ENCODE data around the gene SNAPIN. TPM values are rescaled to one million over a fixed set of nuclear protein-coding genes. Genes with fewer than 3 reads are reported as not detected.
A peak's percentile ranks its signal among the peaks of the same experiment; 100 is the strongest.

SNAPIN gene
- total RNA-seq, 1 donor from 2014 or later = 38.8 TPM

DNA sequence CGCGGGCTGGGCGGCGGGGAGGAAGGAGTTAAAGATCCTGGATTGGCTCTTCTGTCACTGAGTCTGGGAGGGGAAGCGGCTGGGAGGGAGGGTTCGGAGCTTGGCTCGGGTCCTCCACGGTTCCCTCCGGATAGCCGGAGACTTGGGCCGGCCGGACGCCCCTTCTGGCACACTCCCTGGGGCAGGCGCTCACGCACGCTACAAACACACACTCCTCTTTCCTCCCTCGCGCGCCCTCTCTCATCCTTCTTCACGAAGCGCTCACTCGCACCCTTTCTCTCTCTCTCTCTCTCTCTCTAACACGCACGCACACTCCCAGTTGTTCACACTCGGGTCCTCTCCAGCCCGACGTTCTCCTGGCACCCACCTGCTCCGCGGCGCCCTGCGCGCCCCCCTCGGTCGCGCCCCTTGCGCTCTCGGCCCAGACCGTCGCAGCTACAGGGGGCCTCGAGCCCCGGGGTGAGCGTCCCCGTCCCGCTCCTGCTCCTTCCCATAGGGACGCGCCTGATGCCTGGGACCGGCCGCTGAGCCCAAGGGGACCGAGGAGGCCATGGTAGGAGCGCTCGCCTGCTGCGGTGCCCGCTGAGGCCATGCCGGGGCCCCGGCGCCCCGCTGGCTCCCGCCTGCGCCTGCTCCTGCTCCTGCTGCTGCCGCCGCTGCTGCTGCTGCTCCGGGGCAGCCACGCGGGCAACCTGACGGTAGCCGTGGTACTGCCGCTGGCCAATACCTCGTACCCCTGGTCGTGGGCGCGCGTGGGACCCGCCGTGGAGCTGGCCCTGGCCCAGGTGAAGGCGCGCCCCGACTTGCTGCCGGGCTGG lies 20.2 kb downstream of the SNAPIN start, which contains the start of gene NPR1:
NPR1 (plus strand) TSS at position 170 of the 818 bp plus-strand sequence; CDS start at position 591, 421 bp downstream.
- peak; percentile 20 for DNase-seq (ENCODE audit: low spot score)

DNA sequence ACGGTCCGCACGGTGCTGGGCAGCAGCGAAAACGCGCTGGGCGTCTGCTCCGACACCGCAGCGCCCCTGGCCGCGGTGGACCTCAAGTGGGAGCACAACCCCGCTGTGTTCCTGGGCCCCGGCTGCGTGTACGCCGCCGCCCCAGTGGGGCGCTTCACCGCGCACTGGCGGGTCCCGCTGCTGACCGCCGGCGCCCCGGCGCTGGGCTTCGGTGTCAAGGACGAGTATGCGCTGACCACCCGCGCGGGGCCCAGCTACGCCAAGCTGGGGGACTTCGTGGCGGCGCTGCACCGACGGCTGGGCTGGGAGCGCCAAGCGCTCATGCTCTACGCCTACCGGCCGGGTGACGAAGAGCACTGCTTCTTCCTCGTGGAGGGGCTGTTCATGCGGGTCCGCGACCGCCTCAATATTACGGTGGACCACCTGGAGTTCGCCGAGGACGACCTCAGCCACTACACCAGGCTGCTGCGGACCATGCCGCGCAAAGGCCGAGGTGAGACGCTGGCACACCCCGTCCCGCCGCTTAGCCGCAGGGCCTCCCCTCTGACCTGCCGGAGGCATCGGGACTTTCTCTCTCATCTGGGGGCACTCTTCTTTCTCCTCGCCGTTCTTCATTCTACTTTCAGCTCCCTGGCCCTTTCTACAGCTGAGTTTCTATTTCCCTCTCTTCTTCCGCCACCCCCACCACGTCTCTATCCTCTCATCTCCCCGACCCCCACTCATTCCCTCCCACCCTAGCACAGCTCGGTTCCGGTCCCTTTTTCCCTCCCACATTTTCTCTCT lies 21.0 kb downstream of the SNAPIN start:
- DNase-seq (ENCODE audit: low spot score) = no peak

DNA sequence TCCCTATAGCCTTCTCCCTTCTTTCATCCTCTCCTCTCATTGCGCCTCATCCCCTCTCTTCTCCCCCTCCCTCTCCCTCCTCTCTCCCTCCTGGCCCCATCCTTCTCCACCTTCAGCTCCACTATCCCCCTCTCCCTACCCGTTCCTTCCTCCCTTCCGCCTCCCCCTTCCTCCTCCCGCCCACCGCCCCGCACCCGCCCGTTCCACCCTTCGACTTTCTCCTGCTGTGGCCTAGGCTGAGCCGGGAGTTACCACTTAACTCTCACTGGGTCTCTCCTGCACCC lies 21.6 kb downstream of the SNAPIN start:
- no peak for DNase-seq (ENCODE audit: low spot score)

DNA sequence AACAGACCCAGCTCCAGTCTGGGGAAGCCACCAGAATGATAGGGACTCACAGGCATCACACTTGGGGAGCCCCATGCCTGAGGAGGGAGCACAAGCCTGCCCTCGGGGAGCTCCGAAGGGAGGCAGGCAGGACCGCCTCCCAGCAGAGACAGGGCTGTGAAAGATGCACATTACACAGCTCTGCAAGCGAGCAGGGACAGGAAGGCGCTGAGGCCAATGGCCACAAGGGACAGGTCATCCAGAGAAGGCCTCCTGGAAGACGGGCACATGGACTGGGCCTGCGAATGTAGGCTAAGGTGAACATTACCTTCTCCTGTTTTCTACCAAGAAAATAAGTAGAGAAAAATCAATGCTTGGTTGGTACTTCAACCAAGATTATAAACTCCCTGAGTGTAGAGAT lies 24.2 kb downstream of the SNAPIN start:
- no peak for DNase-seq (ENCODE audit: low spot score)

DNA sequence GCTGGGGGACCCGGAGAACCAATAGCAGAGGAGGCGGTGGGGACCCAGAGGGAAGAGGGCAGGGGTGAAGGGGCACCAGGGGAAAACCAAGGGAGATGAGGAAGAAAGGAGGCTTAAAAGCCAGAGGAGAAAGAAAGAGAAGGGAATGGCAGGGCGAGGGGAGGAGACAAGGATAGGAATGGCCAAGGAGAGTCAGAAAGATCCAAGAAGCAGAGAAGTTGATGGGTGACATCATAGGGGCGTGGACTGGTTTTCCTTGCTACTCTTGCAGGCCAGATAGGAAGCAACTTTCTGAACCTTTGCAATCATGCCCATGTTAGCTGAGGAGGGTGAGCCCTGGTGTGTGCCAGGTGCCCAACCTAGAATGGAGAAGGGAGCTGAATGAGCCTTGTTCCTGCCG lies 25.4 kb downstream of the SNAPIN start:
- DNase-seq (ENCODE audit: low spot score) = no peak

DNA sequence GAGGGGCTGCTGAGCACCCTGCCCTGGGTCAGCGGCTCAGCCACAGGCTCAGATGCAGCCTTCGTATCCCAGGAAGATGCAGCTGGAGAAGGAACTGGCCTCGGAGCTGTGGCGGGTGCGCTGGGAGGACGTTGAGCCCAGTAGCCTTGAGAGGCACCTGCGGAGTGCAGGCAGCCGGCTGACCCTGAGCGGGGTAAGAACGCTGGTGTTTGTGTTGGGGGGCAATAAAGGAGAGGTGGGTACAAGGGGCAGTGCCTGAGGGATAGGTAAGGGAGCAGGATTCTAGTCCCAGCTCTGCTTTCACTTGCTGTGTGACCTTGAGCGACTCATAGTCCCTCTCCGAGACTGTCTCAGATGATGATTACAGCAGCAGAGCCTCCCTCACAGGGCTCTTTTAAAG lies 26.4 kb downstream of the SNAPIN start:
- no peak for DNase-seq (ENCODE audit: low spot score)

DNA sequence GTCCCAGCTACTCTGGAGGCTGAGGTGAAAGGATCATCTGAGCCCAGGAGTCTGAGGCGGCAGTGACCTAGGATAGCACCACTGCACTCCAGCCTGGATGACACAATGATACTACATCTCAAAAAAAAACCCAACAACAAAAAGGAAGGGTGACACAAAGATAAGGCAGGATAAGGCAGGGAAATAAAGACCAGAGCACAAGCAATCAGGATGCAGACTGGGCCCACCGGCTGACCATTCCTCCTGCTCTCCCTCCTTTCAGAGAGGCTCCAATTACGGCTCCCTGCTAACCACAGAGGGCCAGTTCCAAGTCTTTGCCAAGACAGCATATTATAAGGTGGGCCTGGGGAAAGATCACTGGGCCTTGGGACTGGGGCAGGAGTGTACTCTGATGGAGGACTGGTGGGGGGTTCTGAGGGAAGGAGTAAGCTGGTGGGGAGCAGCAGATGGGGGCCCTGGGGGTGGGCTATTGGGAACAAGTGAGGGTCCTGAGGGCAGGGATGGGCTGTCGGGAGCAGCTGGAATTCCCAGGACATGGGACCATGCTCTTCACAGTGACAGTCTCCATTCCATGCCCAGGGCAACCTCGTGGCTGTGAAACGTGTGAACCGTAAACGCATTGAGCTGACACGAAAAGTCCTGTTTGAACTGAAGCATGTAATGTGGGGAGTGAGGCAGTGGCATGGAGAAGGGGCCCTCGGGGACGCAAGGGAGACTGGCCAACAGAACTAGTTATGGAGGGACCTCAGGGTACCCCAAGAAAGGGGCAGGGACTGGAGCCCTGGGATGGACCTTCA lies 27.2 kb downstream of the SNAPIN start:
- no peak for DNase-seq (ENCODE audit: low spot score)

DNA sequence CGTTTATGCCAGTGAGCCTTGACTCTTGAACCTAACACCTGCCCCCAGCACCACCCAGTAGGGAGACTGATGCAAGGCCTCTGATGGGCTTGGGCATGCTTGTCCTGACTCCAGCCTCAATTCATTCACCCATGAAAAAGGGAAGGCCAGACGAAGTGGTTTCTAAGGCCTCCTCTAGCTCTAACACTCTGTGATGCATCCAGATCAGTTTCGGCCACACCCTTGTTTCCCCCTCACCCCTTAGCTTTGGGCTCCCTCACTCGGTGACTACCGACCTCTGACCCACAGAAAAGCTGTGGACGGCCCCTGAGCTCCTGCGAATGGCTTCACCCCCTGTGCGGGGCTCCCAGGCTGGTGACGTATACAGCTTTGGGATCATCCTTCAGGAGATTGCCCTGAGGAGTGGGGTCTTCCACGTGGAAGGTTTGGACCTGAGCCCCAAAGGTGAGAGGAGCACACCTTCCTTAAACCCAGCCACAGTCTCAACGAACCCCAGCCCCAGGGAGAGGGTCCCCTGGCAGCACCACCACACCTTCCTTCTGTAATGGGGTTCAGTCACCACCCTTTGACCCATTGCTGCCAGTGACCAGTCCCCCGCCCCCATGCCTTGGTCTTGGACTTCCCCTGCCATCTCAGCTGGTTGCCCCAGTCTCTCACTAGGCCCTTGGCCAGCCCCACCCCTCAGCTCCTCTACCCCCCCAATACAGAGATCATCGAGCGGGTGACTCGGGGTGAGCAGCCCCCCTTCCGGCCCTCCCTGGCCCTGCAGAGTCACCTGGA lies 29.0 kb downstream of the SNAPIN start:
- DNase-seq (ENCODE audit: low spot score) = no peak

DNA sequence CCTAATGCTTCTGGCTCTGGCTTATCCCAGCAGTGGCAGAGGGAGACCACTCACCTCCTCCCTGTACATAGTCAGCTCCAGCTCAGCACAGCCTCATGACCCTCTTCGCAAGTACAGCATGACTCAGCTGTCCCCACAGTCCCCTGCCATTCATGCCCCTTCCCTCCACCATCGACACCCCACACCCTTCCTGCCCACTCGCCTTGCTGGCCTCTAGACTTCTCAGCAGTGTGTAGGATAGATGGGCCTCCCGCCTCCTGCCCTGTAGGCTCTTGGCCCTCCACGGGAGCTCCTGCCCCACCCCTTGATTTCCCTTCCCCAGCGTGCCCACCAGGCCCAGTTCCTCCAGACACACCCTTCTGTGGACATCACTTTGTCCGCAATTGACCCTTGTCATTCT lies 29.8 kb downstream of the SNAPIN start:
- DNase-seq (ENCODE audit: low spot score) = no peak

DNA sequence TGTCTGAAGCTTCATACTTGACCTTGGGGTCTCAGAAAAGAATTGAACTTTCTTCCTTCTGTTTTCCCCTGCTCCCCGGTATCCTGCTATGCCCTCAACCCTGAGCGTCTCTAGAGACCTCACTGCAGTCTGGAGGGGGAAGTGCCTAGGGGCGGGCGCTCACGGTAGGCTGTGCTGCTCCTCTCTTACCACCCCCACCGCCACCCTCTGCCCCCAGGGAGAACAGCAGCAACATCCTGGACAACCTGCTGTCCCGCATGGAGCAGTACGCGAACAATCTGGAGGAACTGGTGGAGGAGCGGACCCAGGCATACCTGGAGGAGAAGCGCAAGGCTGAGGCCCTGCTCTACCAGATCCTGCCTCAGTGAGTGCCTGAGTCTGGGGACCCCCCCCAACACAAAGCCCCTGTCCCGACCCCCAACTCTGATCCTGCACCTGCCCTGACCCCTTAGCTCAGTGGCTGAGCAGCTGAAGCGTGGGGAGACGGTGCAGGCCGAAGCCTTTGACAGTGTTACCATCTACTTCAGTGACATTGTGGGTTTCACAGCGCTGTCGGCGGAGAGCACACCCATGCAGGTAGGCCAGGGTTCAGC lies 30.3 kb downstream of the SNAPIN start:
- no peak for DNase-seq (ENCODE audit: low spot score)

DNA sequence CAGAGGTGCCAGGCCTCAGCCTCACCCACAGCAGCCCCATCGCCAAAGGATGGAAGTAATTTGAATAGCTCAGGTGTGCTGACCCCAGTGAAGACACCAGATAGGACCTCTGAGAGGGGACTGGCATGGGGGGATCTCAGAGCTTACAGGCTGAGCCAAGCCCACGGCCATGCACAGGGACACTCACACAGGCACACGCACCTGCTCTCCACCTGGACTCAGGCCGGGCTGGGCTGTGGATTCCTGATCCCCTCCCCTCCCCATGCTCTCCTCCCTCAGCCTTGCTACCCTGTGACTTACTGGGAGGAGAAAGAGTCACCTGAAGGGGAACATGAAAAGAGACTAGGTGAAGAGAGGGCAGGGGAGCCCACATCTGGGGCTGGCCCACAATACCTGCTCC lies 35.0 kb downstream of the SNAPIN start:
- no peak for DNase-seq (ENCODE audit: low spot score)

DNA sequence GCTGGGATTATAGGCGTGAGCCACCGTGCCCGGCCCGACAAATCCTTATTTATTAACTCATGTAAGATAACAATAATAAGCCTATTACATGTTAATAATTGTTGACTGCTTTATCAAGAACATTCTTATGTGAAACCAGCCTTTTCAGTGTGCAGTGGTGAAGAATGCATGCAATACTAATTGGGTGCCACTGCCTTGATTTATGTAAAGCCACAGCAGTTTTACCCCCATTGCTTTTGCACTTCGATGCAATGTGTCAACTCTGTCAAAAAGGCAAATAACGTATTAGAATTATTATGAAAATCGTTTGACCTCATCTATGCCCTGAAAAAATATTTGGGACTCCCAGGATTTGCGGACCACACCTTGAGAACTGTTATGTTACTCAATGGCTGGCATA lies 38.2 kb downstream of the SNAPIN start:
- DNase-seq (ENCODE audit: low spot score) = no peak

DNA sequence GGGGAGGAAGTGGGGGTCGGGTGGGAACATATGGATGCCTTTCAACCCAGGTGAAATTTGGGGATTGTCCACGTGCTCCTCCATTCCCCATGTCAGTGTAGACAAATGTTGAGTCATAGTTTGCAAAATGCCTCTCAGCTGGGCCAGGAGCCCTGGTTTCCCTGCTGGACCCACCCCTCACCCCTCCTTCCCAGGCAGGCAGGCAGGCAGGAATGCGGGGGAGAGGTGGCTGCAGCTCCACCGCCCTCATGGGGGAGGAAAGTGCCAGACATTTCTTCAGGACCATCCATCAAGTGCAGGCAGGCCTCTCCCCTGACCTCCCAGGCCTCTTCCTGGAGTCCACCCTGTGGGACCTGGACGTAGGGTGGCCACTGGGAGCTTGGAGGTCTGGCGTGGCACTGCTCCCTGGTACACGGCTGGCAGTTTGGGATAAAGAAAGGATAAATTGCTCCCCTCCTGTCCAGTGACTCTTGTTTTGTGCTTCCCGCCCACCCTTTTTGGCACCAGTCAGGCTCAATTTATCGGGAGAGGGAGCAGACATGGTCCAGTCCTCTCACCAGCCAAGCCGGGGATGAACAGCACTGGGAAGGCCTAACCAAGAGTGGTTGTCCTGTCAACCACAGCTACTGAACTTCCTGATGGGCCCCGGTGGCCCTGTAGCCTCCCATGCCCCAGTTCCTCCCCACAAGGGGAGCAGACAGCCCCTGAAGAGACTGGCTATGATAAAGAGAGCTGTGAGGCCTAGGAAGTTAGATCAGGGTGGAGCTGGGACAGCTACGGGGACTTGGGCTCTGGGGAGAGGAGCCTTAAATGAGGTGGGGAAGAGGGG lies 38.9 kb downstream of the SNAPIN start:
- DNase-seq (ENCODE audit: low spot score) = no peak

DNA sequence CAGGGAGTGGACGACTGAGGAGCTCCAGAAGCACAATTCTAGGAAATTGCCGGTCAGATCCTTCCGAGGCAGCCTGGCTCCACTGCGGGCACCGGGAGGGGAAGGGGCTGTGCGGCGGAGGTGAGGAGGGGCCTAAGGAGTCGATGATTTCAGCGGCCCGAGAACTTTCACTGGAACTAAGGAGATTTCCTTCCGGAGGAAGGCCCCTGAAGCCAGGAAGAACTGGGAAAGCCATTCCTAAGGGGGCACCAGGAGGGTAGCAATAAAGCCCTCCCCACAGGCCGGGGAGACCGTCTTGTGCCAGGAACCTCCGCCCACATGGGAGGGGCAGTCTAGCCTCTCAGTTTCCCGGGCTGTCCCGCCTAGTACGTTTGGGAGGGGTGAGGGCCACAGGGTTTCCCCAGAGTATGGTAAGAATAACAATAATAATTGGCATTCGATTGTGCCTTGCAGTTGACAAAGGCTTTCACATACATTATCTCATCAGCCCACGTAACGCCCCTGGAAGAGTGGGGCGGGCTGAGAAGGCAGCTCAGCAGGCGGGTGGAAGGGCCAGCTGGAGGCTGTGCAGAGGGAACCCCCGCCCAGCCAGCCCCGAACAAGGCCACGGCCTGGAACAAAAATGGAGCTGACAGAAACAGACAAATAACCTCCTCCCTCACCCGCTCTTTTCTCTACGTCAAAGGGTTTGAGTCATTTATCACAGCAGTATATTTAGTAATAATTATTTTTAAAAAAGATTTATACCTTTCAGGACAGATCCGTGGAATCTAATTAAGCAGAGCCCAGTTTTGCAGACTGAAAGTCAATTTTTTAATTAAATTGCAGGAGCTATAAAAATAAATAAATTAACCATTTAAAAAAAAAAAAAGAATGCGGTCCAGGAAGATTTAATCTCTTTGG lies 39.8 kb downstream of the SNAPIN start:
- peak; percentile 30 for DNase-seq (ENCODE audit: low spot score)

DNA sequence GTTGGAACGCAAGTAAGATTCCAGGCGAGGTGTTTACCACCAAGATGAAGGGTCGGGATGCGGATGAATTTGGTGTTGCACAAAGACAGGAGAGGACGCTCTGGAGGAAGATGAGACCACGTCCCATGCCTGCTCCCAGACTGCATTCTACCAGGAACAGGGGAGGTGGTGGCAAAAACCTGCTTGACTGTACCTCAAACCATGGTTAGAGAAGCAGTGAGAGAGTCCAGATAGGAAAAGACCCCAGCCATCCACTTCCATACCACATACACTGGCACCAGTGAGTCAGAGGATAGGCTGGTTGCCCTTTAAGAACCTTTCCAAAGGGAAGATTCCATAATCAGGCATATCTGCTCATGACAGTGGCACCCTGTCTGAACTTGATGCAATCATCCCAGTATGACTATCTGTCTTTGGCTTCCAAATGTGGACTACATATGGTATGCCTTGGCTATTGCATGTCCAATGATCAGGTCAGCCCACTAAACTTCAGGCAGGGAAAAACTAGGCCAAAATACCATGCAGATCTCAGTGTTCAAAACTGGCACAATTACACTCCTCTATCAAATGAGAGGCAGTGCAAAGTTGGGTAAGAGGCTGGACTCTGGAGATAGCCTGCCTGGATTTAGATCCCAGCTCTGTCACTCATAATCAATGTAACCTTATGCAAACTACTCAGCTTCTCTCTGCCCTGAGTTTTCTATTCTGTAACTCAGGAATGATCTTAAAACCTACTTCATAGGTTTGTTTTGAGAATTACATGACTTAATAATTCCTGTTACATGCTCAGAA lies 40.6 kb downstream of the SNAPIN start:
- DNase-seq (ENCODE audit: low spot score) = no peak

DNA sequence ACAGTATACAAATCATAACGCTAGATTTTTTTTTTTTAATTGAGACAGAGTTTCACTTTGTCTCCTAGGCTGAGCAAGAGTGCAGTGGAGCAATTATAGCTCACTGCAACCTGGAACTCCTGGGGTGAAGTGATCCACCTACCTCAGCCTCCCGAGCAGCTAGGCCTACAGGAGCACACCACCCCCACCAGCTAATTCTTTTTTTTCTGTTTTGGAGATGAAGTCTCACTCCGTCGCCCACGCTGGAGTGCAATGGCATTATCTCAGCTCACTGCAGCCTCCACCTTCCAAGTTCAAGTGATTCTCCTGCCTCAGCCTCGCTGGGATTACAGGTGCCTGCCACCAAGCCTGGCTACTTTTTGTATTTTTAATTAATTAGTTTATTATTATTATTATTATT lies 41.3 kb downstream of the SNAPIN start:
- no peak for DNase-seq (ENCODE audit: low spot score)

DNA sequence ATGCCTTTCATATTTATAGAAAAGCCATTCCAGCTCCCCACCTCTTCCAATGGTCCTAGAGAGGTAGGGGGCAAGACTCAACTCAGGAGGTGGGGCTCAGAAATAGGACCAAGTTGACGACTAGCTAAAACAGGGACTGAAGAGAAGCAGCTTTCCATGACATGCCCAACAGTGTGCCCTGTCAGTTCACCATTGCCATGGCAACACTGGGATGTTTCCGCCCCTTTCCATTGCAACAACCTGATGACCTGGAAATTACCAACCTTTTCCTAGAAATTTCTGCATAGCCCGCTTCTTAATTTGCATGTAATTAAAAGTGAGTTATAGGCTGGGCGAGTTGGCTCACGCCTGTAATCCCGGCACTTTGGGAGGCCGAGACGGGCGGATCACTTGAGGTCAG lies 47.0 kb downstream of the SNAPIN start:
- DNase-seq (ENCODE audit: low spot score) = no peak

DNA sequence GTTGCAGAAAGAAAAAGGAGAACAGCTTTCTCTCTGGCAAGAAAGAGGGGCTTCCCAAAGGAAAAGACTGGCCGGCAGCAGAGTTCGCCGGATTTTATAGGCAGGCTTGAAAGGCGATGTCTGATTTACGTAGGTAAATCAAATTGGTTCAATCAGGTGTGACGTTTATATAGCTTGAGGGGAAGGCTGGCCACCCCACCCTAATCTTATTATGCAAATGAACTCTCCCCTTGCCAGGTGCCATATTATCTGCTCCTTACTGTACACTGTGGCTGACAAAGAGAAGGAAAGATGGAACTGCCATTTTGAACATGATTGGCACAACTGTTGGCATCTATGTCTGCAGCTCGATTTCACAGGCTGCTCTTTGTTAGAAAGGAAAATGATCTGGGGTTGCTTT lies 52.5 kb downstream of the SNAPIN start:
- DNase-seq (ENCODE audit: low spot score) = no peak
